Suprapubic skin (tissue), 3 donors: Measurements from ENCODE around the gene LCAT.

Experiments
- CTCF ChIP-seq, 2 donors: fragments of 200-600 bp in 1 of 2; fragments of 450-650 bp in 1 of 2; sonication (generic) in 1 of 2; IDR thresholded peaks; one replicate each; pipeline ENCODE4 v1.5.1; 2016 to 2019; ENCODE audit warnings: antibody characterized with exemption in 2 of 2, mild to moderate bottlenecking in 1 of 2, moderate library complexity in 1 of 2
- EP300 ChIP-seq: sonication (generic); formaldehyde crosslinking; IDR thresholded peaks from one replicate; pipeline ENCODE4 v1.6.1; 2017; ENCODE audit warnings: antibody characterized with exemption
- POLR2A ChIP-seq, 2 donors: fragments of 450-650 bp; IDR thresholded peaks; one replicate each; pipeline ENCODE4 v1.6.1; 2017; ENCODE audit warnings: antibody characterized with exemption in 2 of 2, mild to moderate bottlenecking in 2 of 2, moderate library complexity in 2 of 2

GRCh38 chr16:67893743-67894399 is 50.0 kb downstream of the LCAT start:
- TF ChIP-seq EP300: no peak
- no peak for TF ChIP-seq CTCF (IDR thresholded peaks at IDR 0.05)
- no peak for TF ChIP-seq POLR2A (IDR thresholded peaks at IDR 0.05)
